GM23248 (cell line): ENCODE measurements around the gene COL11A1. TPM values are rescaled to one million over a fixed set of nuclear protein-coding genes. Genes with fewer than 3 reads are reported as not detected.

ENCODE experiments used
- DNase-seq: peaks from one replicate; pipeline ENCODE4 v3.0.0-alpha.2; 2015
- H2AFZ ChIP-seq: fragments of 200-600 bp; sonication (generic); 2 replicates; pipeline ENCODE4 v1.6.1; 2016; ENCODE audit warnings: antibody characterized with exemption
- H3F3A ChIP-seq: fragments of 200-600 bp; sonication (generic); 2 replicates; pipeline ENCODE4 v1.6.1; 2016; ENCODE audit warnings: mild to moderate bottlenecking, antibody characterized with exemption, mixed run types; ENCODE audit not compliant: insufficient read depth
- H3K27ac ChIP-seq: fragments of 200-600 bp; sonication (generic); 2 replicates; pipeline ENCODE4 v1.5.1; 2016; ENCODE audit warnings: mild to moderate bottlenecking
- H3K27me3 ChIP-seq: fragments of 200-600 bp; sonication (generic); replicated peaks from 2 replicates; pipeline ENCODE4 v1.6.1; 2016; ENCODE audit warnings: mild to moderate bottlenecking; ENCODE audit not compliant: insufficient read depth
- H3K36me3 ChIP-seq: fragments of 200-600 bp; sonication (generic); 2 replicates; pipeline ENCODE4 v1.6.1; 2016; ENCODE audit warnings: low read depth, mild to moderate bottlenecking
- H3K4me1 ChIP-seq: fragments of 200-600 bp; sonication (generic); 2 replicates; pipeline ENCODE4 v1.6.1; 2016; ENCODE audit warnings: mild to moderate bottlenecking; ENCODE audit not compliant: insufficient read depth
- H3K4me2 ChIP-seq: fragments of 200-600 bp; sonication (generic); one replicate; pipeline ENCODE4 v1.6.1; 2016; ENCODE audit warnings: mild to moderate bottlenecking; ENCODE audit not compliant: unreplicated experiment
- H3K4me3 ChIP-seq: fragments of 200-600 bp; sonication (generic); 2 replicates; pipeline ENCODE4 v1.5.1; 2016; ENCODE audit warnings: mild to moderate bottlenecking
- H3K79me2 ChIP-seq: fragments of 200-600 bp; sonication (generic); 2 replicates; pipeline ENCODE4 v1.6.1; 2016; ENCODE audit warnings: mild to moderate bottlenecking; ENCODE audit not compliant: insufficient read depth
- H3K9ac ChIP-seq: fragments of 200-600 bp; sonication (generic); 2 replicates; pipeline ENCODE4 v1.6.1; 2016; ENCODE audit warnings: mild to moderate bottlenecking
- H3K9me2 ChIP-seq: fragments of 200-600 bp; sonication (generic); 2 replicates; pipeline ENCODE4 v1.6.1; 2016; ENCODE audit warnings: mixed run types, mild to moderate bottlenecking, moderate library complexity; ENCODE audit not compliant: insufficient read depth
- H3K9me3 ChIP-seq: fragments of 200-600 bp; sonication (generic); one replicate; pipeline ENCODE4 v1.6.1; 2017; ENCODE audit warnings: low read depth
- H4K20me1 ChIP-seq: fragments of 200-600 bp; sonication (generic); 2 replicates; pipeline ENCODE4 v1.6.0; 2016; ENCODE audit not compliant: insufficient read depth
- EZH2 ChIP-seq: fragments of 200-600 bp; sonication (generic); IDR thresholded peaks from 2 replicates; pipeline ENCODE4 v1.6.1; 2018; ENCODE audit warnings: antibody characterized with exemption, mild to moderate bottlenecking; ENCODE audit not compliant: insufficient read depth, poor library complexity, severe bottlenecking
- EZH2phosphoT487 ChIP-seq: fragments of 200-600 bp; sonication (generic); IDR thresholded peaks from 2 replicates; pipeline ENCODE4 v1.6.1; 2018; ENCODE audit warnings: antibody characterized with exemption, moderate library complexity, mild to moderate bottlenecking, low read depth; ENCODE audit not compliant: insufficient read depth
- WGBS, 2 experiments: methylation state at CpG; one replicate each; pipeline ENCODE4 v1.1.6; 2015 to 2017; ENCODE audit warnings: low lambda C conversion rate in 2 of 2, low coverage in 1 of 2; ENCODE audit errors: missing lambda C conversion rate in 2 of 2; 5-methylcytosine and 5-hydroxymethylcytosine counted together
- in situ Hi-C: fragments of 300-500 bp; cut with MboI; formaldehyde crosslinking; loops from 2 replicates; pipeline ENCODE4 v1.15.0; 2020
- polyA plus RNA-seq: library from polyadenylated mRNA; unstranded; fragments of >200 nt; fragmentation: Nextera tagmentation; extraction: Ambion mirVana; gene quantifications from 2 replicates; pipeline ENCODE4 v1.2.1, GENCODE V29; 2016
- total RNA-seq: library from RNA; depleted of rRNA; stranded (reverse); fragments of >200 nt; shearing (Covaris generic); gene quantifications from 2 replicates; pipeline ENCODE4 v1.2.3, GENCODE V29; 2014

The COL11A1 gene
- total and polyA plus RNA-seq, 2 experiments from 2014 or later: 7.1 to 10.2 TPM

DNA sequence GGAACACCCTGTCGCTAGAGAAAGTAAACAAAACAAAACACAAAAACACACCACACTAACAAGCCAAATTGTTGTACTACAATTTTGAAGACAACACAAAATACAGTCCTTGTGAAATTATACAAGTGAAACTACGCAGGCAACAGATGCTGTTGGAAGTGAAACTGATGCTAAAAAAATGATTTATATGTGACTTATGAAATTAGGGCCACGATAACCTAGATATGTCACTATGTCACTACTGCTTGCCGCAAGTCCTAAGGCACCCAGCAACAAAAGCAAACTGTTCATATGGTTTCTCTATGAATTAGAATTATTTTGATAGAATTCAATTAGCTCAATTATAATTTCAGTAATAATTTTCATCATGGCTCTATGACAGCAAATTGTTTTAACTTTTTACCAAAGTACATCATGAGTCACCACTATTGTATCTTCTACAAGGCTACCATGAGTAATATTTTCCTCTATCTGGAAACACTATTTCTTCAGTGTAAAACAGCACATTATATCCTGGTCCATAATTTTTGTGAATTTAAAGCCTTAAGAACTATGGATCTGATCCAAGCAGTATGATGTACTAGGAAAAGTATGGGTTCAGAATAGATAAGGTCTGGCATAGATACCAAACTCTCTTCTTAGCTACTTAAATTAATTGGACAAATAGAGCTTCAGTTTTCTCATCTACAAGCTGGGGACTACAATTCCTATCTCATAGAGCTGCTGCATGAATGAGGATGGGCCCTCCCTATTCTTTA is 216.3 kb downstream of the COL11A1 start:
- H3K4me1 ChIP-seq: peaks cover 21% of the 10 kb centered on the region
- 48 to 50% methylated on average over 4 of the region's 4 CpGs for WGBS, 2 experiments
- in situ Hi-C loops: no loop called here
- no peaks in the 10 kb centered on the region for H3K36me3 ChIP-seq
- peaks cover 15% of the 10 kb centered on the region for H3F3A ChIP-seq
- peak overlapping the region; percentile 64 for H3K4me2 ChIP-seq
- no peaks in the 10 kb centered on the region for H4K20me1 ChIP-seq
- H2AFZ ChIP-seq: 0 out of 2 replicates have a peak overlapping the region, but pooled peaks have one; percentile 43
- H3K4me3 ChIP-seq: peak overlapping the region; percentile 19; the same call in 1 of the 2 replicates
- H3K9me3 ChIP-seq: no peaks in the 10 kb centered on the region
- peak overlapping the region; percentile 65 for H3K27ac ChIP-seq
- peak overlapping the region; percentile 31; the same call in 1 of the 2 replicates for H3K9ac ChIP-seq
- peak; percentile 93 for DNase-seq
- no peak for TF ChIP-seq EZH2
- TF ChIP-seq EZH2phosphoT487: no peak
- H3K9me2 ChIP-seq: no peaks in the 10 kb centered on the region; the same call in 1 of the 2 replicates
- H3K79me2 ChIP-seq: no peaks in the 10 kb centered on the region
- no peaks in the 10 kb centered on the region for H3K27me3 ChIP-seq

DNA sequence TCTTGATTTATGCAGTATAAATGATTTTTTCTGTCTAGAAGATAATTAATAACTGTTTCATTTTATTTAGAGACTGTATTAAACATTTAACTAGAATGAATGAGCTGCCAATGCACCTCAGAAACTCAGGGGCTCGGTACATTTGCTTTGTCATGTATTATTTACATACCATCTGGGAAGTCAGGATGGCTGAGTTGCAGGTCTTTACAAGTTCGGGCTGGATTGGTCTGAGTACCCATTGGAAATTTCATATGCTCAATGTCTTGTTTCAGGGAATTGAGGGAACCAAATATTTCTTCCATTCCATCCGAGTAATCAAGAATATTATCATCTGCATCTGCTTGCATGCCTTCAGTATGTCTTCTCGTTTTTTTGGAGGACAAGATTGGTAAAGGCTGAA is 221.7 kb downstream of the COL11A1 start:
- Histone ChIP-seq H3K4me3 (no peak overlapping the region), H3K36me3 (no peaks in the 10 kb centered on the region), H3K4me2 (no peak overlapping the region), H3K9ac (no peak overlapping the region), H3K9me3 (no peaks in the 10 kb centered on the region), H3K79me2 (no peaks in the 10 kb centered on the region), H4K20me1 (no peaks in the 10 kb centered on the region), H2AFZ (no peak overlapping the region), H3K27ac (no peak overlapping the region), H3K27me3 (no peaks in the 10 kb centered on the region), H3F3A (peaks cover 1% of the 10 kb centered on the region; the same call in 1 of the 2 replicates), H3K9me2 (no peaks in the 10 kb centered on the region), H3K4me1 (peaks cover 9% of the 10 kb centered on the region)
- WGBS, 2 experiments: 64 to 66% methylated on average over 4 of the region's 4 CpGs
- TF ChIP-seq EZH2phosphoT487: no peak
- no peak for TF ChIP-seq EZH2
- no peak for DNase-seq
- in situ Hi-C loops: no loop called here

DNA sequence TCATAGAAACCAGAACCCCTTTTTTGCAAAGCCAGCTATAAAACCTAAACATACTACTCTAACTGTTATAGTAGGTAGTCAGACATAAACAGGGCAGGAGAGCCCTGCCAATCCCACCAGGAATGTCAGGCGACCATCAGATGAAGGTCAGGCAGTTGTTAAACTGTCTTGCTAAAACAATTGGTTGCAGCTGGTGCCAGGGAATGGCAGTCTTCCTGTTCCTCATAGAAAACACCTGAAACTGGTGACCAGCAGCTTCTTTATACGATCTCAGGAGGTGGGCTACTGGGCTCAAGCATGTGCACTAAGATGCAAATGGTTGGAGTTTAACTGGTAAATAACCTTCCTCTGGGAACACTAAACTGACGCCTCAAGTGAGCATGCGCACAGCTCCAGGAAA is 224.1 kb downstream of the COL11A1 start:
- no peak for DNase-seq
- no peaks in the 10 kb centered on the region for H3K79me2 ChIP-seq
- TF ChIP-seq EZH2phosphoT487 (no peak), EZH2 (no peak)
- peaks cover 12% of the 10 kb centered on the region for H3F3A ChIP-seq
- no peak overlapping the region for H3K9ac ChIP-seq
- H3K27me3 ChIP-seq: no peaks in the 10 kb centered on the region
- H3K4me1 ChIP-seq: peaks cover 26% of the 10 kb centered on the region
- H2AFZ ChIP-seq: no peak overlapping the region
- in situ Hi-C loops: no loop called here
- no peaks in the 10 kb centered on the region for H3K36me3 ChIP-seq
- no peaks in the 10 kb centered on the region for H4K20me1 ChIP-seq
- no peak overlapping the region for H3K4me2 ChIP-seq
- 0 out of 2 replicates have a peak, but pooled peaks cover 5% of the 10 kb centered on the region for H3K9me2 ChIP-seq
- 64 to 65% methylated on average over 4 of the region's 4 CpGs for WGBS, 2 experiments
- H3K4me3 ChIP-seq: no peak overlapping the region
- H3K9me3 ChIP-seq: no peaks in the 10 kb centered on the region
- H3K27ac ChIP-seq: no peak overlapping the region

DNA sequence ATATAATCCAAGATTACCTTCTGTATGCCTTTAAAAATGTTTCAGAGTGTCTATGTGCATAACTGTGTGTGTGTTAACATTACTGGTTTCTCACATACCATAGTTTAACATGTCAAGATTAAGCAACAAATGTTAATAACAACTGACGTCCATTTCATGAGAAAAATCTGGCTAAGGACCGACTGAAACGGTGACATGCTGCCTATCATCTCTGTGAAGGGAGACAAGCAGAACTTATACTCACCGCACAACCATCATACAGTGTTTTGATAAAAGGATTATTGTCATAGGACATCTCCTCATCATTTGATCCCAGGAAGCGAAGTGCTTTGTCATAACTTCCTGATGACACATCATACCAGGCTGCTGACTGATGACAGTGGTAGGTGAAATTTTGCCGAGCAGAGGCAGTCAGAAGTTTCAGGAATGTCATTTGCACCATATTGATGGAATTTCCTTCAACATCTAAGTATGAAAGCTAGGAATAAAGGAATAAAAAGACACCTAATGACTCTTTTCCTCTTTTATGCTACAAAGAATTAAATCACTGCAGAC is 228.8 kb downstream of the COL11A1 start:
- Histone ChIP-seq H3K27ac (peak overlapping the region; percentile 71), H3F3A (peaks cover 16% of the 10 kb centered on the region), H3K4me2 (peak overlapping the region; percentile 47), H3K9ac (no peak overlapping the region), H3K9me3 (no peaks in the 10 kb centered on the region), H2AFZ (peak overlapping the region; percentile 58), H3K4me1 (peaks cover 30% of the 10 kb centered on the region), H4K20me1 (no peaks in the 10 kb centered on the region), H3K36me3 (no peaks in the 10 kb centered on the region), H3K27me3 (no peaks in the 10 kb centered on the region), H3K79me2 (no peaks in the 10 kb centered on the region), H3K9me2 (0 out of 2 replicates have a peak, but pooled peaks cover 5% of the 10 kb centered on the region), H3K4me3 (peak overlapping the region; percentile 23)
- no peak for TF ChIP-seq EZH2phosphoT487
- TF ChIP-seq EZH2: no peak
- 15 to 18% methylated on average over 6 of the region's 6 CpGs for whole genome bisulfite sequencing, 2 experiments
- peak; percentile 89 for DNase-seq
- in situ Hi-C loops: no loop called here
